ENCODE results near the gene POLR3G. TPM values are rescaled to one million over a fixed set of nuclear protein-coding genes. Genes with fewer than 3 reads are reported as not detected.
A peak's percentile ranks its signal among the peaks of the same experiment; 100 is the strongest.

The POLR3G gene
- total and polyA plus RNA-seq, 2 of the 13 experiments (the other 11 are each of a cell fraction or from before 2014, with no cell fraction given): 1.2 to 7.3 TPM

DNA sequence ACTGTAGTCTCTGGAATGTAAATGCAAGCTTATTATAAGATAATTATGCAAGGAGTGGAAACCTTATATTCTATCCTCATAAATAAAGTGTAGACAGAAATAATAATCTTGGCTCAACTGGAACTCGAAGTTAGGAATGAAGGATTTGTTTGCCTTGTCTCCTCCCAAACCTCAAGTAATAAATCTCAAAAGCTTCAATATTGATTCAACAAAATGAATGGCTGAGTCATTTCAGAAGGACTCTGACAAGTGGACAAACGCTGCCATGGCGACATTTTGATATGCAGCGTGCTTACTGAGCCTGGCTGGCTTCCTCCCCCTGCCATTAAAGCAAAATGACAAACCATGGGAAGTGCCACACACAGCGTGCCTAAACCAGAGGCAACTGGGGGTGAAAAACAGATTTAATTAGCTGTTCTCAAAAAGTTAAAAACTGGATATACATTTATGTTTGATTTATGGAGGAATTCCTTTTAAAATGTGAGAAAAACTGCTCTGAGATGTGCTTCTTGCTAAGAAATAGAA, 73.5 kb downstream of the POLR3G start (continued):
- TF ChIP-seq, protein P1, sequence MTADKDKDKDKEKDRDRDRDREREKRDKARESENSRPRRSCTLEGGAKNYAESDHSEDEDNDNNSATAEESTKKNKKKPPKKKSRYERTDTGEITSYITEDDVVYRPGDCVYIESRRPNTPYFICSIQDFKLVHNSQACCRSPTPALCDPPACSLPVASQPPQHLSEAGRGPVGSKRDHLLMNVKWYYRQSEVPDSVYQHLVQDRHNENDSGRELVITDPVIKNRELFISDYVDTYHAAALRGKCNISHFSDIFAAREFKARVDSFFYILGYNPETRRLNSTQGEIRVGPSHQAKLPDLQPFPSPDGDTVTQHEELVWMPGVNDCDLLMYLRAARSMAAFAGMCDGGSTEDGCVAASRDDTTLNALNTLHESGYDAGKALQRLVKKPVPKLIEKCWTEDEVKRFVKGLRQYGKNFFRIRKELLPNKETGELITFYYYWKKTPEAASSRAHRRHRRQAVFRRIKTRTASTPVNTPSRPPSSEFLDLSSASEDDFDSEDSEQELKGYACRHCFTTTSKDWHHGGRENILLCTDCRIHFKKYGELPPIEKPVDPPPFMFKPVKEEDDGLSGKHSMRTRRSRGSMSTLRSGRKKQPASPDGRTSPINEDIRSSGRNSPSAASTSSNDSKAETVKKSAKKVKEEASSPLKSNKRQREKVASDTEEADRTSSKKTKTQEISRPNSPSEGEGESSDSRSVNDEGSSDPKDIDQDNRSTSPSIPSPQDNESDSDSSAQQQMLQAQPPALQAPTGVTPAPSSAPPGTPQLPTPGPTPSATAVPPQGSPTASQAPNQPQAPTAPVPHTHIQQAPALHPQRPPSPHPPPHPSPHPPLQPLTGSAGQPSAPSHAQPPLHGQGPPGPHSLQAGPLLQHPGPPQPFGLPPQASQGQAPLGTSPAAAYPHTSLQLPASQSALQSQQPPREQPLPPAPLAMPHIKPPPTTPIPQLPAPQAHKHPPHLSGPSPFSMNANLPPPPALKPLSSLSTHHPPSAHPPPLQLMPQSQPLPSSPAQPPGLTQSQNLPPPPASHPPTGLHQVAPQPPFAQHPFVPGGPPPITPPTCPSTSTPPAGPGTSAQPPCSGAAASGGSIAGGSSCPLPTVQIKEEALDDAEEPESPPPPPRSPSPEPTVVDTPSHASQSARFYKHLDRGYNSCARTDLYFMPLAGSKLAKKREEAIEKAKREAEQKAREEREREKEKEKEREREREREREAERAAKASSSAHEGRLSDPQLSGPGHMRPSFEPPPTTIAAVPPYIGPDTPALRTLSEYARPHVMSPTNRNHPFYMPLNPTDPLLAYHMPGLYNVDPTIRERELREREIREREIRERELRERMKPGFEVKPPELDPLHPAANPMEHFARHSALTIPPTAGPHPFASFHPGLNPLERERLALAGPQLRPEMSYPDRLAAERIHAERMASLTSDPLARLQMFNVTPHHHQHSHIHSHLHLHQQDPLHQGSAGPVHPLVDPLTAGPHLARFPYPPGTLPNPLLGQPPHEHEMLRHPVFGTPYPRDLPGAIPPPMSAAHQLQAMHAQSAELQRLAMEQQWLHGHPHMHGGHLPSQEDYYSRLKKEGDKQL (CRISPR knock-in tag; IDR thresholded peaks at IDR 0.05; ENCODE audit: low read depth): peak; percentile 56; the same call in 1 of the 2 replicates

DNA sequence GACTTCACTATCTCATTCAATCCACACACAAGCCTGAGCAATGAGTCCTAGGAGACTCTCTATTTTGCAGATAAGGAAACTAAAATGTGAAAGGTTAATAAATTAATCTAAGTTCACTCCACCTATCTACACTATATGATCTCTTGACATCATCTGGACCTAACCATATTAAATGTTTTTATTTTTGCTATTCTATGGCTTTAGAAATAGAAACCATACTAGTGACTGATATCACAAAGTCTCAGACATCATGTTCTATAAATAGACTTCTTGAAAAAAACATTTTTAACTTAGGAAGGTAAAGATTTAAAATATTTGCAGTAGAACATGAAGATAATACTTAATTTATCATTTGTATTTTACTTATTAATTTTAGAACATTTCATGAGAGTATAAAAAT, 74.6 kb downstream of the POLR3G start:
- Histone ChIP-seq H3K4me3 (replicated peaks in 1 of 3; ENCODE audit: insufficient read depth in 1 of 3, low read depth in 2 of 3, low read length in 3 of 3) (no peak overlapping the region), H3K79me2 (ENCODE audit: insufficient read depth, low read length) (no peaks in the 10 kb centered on the region), H3K27ac (ENCODE audit: extremely low read length, insufficient read depth, low read length) (no peak overlapping the region), H3K9me3 (ENCODE audit: low read length) (no peaks in the 10 kb centered on the region), H3K36me3 (replicated peaks in 1 of 2; ENCODE audit: control insufficient read depth in 1 of 2, insufficient read depth in 2 of 2, low read length in 2 of 2) (no peaks in the 10 kb centered on the region), H3K27me3 (ENCODE audit: control insufficient read depth in 1 of 2, insufficient read depth in 2 of 2, low read length in 2 of 2) (no peaks in the 10 kb centered on the region), H4K20me1 (ENCODE audit: insufficient read depth, low read length) (no peaks in the 10 kb centered on the region), H3K9ac (ENCODE audit: insufficient read depth, low read depth, low read length) (no peak overlapping the region), H3K4me1 (ENCODE audit: insufficient read depth, low read length) (peaks cover 8% of the 10 kb centered on the region), H3K4me2 (ENCODE audit: low read depth, low read length) (no peak overlapping the region), H2AFZ (ENCODE audit: low read length) (no peak overlapping the region)
- ChIA-PET CTCF (ENCODE audit: low intra/inter-chr PET ratio, low total read pairs) (no interaction called here), POLR2A (no interaction called here)
- FAIRE-seq (no peak), ATAC-seq (no peak), DNase-seq (ENCODE audit: low spot score) (no peak)
- in situ Hi-C loops (cut with HindIII; ENCODE audit: extremely low pct_ligation_motif_present, low pct_unique_long_range_greater_than_20kb): no loop called here
- intact Hi-C loops (cut with micrococcal nuclease; ENCODE audit: unreplicated experiment): no loop called here
- no TSS peak for BruUV-seq (replicated peaks)
- TF ChIP-seq, protein P2, sequence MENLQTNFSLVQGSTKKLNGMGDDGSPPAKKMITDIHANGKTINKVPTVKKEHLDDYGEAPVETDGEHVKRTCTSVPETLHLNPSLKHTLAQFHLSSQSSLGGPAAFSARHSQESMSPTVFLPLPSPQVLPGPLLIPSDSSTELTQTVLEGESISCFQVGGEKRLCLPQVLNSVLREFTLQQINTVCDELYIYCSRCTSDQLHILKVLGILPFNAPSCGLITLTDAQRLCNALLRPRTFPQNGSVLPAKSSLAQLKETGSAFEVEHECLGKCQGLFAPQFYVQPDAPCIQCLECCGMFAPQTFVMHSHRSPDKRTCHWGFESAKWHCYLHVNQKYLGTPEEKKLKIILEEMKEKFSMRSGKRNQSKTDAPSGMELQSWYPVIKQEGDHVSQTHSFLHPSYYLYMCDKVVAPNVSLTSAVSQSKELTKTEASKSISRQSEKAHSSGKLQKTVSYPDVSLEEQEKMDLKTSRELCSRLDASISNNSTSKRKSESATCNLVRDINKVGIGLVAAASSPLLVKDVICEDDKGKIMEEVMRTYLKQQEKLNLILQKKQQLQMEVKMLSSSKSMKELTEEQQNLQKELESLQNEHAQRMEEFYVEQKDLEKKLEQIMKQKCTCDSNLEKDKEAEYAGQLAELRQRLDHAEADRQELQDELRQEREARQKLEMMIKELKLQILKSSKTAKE (CRISPR knock-in tag; IDR thresholded peaks at IDR 0.05; ENCODE audit: borderline replicate concordance): no peak
- TF ChIP-seq, protein P3, sequence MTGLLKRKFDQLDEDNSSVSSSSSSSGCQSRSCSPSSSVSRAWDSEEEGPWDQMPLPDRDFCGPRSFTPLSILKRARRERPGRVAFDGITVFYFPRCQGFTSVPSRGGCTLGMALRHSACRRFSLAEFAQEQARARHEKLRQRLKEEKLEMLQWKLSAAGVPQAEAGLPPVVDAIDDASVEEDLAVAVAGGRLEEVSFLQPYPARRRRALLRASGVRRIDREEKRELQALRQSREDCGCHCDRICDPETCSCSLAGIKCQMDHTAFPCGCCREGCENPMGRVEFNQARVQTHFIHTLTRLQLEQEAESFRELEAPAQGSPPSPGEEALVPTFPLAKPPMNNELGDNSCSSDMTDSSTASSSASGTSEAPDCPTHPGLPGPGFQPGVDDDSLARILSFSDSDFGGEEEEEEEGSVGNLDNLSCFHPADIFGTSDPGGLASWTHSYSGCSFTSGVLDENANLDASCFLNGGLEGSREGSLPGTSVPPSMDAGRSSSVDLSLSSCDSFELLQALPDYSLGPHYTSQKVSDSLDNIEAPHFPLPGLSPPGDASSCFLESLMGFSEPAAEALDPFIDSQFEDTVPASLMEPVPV (CRISPR knock-in tag; IDR thresholded peaks at IDR 0.05): no peak
- TF ChIP-seq CCDC6 (CRISPR knock-in tag; IDR thresholded peaks at IDR 0.05) (no peak), SIN3A (IDR thresholded peaks at IDR 0.05; ENCODE audit: borderline replicate concordance, low read depth, low read length) (no peak), ZNF781 (CRISPR knock-in tag; IDR thresholded peaks at IDR 0.05; ENCODE audit: borderline replicate concordance, not compliant biosample characterization) (no peak), SNAI1 (CRISPR knock-in tag; IDR thresholded peaks at IDR 0.05; ENCODE audit: borderline replicate concordance) (no peak), HNRNPH1 (optimal IDR thresholded peaks at IDR 0.05; ENCODE audit: low read depth, low read length) (no peak)
- TF ChIP-seq, protein P4, sequence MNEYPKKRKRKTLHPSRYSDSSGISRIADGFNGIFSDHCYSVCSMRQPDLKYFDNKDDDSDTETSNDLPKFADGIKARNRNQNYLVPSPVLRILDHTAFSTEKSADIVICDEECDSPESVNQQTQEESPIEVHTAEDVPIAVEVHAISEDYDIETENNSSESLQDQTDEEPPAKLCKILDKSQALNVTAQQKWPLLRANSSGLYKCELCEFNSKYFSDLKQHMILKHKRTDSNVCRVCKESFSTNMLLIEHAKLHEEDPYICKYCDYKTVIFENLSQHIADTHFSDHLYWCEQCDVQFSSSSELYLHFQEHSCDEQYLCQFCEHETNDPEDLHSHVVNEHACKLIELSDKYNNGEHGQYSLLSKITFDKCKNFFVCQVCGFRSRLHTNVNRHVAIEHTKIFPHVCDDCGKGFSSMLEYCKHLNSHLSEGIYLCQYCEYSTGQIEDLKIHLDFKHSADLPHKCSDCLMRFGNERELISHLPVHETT (CRISPR knock-in tag; conservative IDR thresholded peaks at IDR 0.05): no peak

Measured in HepG2 (cell line).